HepG2 (cell line): ENCODE results near the gene LY6G5B. TPM values are rescaled to one million over a fixed set of nuclear protein-coding genes. Genes with fewer than 3 reads are reported as not detected.
A peak's percentile ranks its signal among the peaks of the same experiment; 100 is the strongest.

Experiments used
- ARNTL ChIP-seq: sonication (generic); formaldehyde crosslinking; IDR thresholded peaks from 2 replicates; pipeline ENCODE4 v1.4.0; 2020; ENCODE audit warnings: mild to moderate bottlenecking, missing genetic modification reagents
- ATF2 ChIP-seq: sonication (generic); formaldehyde crosslinking; IDR thresholded peaks from 2 replicates; pipeline ENCODE4 v1.4.0; 2020; ENCODE audit warnings: missing genetic modification reagents
- ATF5 ChIP-seq: sonication (generic); formaldehyde crosslinking; IDR thresholded peaks from 2 replicates; pipeline ENCODE4 v1.4.0; 2020; ENCODE audit warnings: mild to moderate bottlenecking, low read depth, missing genetic modification reagents
- CBX5 ChIP-seq: sonication (generic); formaldehyde crosslinking; IDR thresholded peaks from 2 replicates; pipeline ENCODE4 v1.4.0; 2020; ENCODE audit warnings: missing genetic modification reagents, borderline replicate concordance
- ETS1 ChIP-seq: sonication (generic); formaldehyde crosslinking; IDR thresholded peaks from 2 replicates; pipeline ENCODE4 v1.4.0; 2020; ENCODE audit warnings: missing genetic modification reagents
- GMEB1 ChIP-seq: sonication (generic); formaldehyde crosslinking; IDR thresholded peaks from 2 replicates; pipeline ENCODE4 v1.5.1; 2020; ENCODE audit warnings: missing genetic modification reagents, mild to moderate bottlenecking, borderline replicate concordance
- HOXA5 ChIP-seq: sonication (generic); formaldehyde crosslinking; IDR thresholded peaks from 2 replicates; pipeline ENCODE4 v1.4.0; 2020; ENCODE audit warnings: missing genetic modification reagents
- NCOA2 ChIP-seq: sonication (generic); formaldehyde crosslinking; IDR thresholded peaks from 2 replicates; pipeline ENCODE4 v1.8.0; 2022; ENCODE audit warnings: inconsistent platforms
- NFYB ChIP-seq: sonication (generic); formaldehyde crosslinking; IDR thresholded peaks from 2 replicates; pipeline ENCODE4 v1.4.0; 2020; ENCODE audit warnings: missing genetic modification reagents
- REPIN1 ChIP-seq: sonication (generic); formaldehyde crosslinking; IDR thresholded peaks from 2 replicates; pipeline ENCODE4 v1.8.0; 2022; ENCODE audit warnings: missing genetic modification reagents, low read depth, mild to moderate bottlenecking, borderline replicate concordance
- RXRB ChIP-seq: IDR thresholded peaks from 2 replicates; pipeline ENCODE4 v1.6.1; 2016; ENCODE audit warnings: borderline replicate concordance, missing genetic modification reagents, missing compliant biosample characterization
- SATB2 ChIP-seq: sonication (generic); formaldehyde crosslinking; IDR thresholded peaks from 2 replicates; pipeline ENCODE4 v1.5.0; 2020; ENCODE audit warnings: missing genetic modification reagents
- SMC3 ChIP-seq: IDR thresholded peaks from 2 replicates; pipeline ENCODE4 v1.6.1; 2011; ENCODE audit warnings: low read length, improper control_type of control experiment
- ZNF12 ChIP-seq: sonication (generic); formaldehyde crosslinking; IDR thresholded peaks from 2 replicates; pipeline ENCODE4 v1.5.0; 2020; ENCODE audit warnings: missing genetic modification reagents
- ZNF414 ChIP-seq: sonication (generic); formaldehyde crosslinking; IDR thresholded peaks from 2 replicates; pipeline ENCODE4 v1.5.0; 2020; ENCODE audit warnings: missing genetic modification reagents
- ZNF687 ChIP-seq: sonication (generic); formaldehyde crosslinking; IDR thresholded peaks from 2 replicates; pipeline ENCODE4 v1.5.1; 2020; ENCODE audit warnings: mild to moderate bottlenecking, missing genetic modification reagents, moderate library complexity
- ZNF773 ChIP-seq: sonication (generic); formaldehyde crosslinking; IDR thresholded peaks from 2 replicates; pipeline ENCODE4 v1.4.0; 2020; ENCODE audit warnings: missing genetic modification reagents, borderline replicate concordance
- ZSCAN31 ChIP-seq: sonication (generic); formaldehyde crosslinking; IDR thresholded peaks from 2 replicates; pipeline ENCODE4 v1.5.0; 2020; ENCODE audit warnings: low read depth, mild to moderate bottlenecking, missing genetic modification reagents
- polyA plus RNA-seq, 8 experiments: library from polyadenylated mRNA; depleted of rRNA in 3 of 8; stranded (reverse) in 7 of 8; unstranded in 1 of 8; fragments of >200 nt; fragmentation: Illumina TruSeq in 4 of 8; extraction: Trizol in 4 of 8; gene quantifications; 2 replicates each; pipeline versions ENCODE4 v1.2.1 to v1.2.3, GENCODE V29; 2011 to 2016; ENCODE audit warnings: low read depth in 4 of 8, missing spikeins in 1 of 8, mixed read lengths in 1 of 8; ENCODE audit not compliant: insufficient read depth in 1 of 8
- total RNA-seq, 5 experiments: library from RNA; depleted of rRNA; stranded (reverse); fragments of >200 nt; fragmentation: Illumina TruSeq; extraction: Trizol; gene quantifications; 2 replicates each; pipeline ENCODE4 v1.2.3, GENCODE V29; 2016; ENCODE audit warnings: low read depth in 1 of 5

The LY6G5B gene
- total and polyA plus RNA-seq, 2 of the 13 experiments (the other 11 are each of a cell fraction or from before 2014, with no cell fraction given) = 7.8 to 15.7 TPM

GRCh38 chr6:31655349-31656237 is 14.2 kb upstream of the LY6G5B start, which contains the start of gene APOM (continued):
- TF ChIP-seq ZNF773 (CRISPR knock-in tag) = no peak
- TF ChIP-seq GMEB1 = peak; percentile 78; the same call in 1 of the 2 replicates
- peak; percentile 75; the same call in 1 of the 2 replicates for TF ChIP-seq ZNF414 (CRISPR knock-in tag)
- TF ChIP-seq ATF5 (CRISPR knock-in tag) = no peak
- TF ChIP-seq RXRB = peak; percentile 96
- TF ChIP-seq CBX5 = peak; percentile 89; the same call in 1 of the 2 replicates
- peak; percentile 38 for TF ChIP-seq SMC3
- peak; percentile 71; the same call in 1 of the 2 replicates for TF ChIP-seq ARNTL
- peak; percentile 87; the same call in 1 of the 2 replicates for TF ChIP-seq SATB2 (CRISPR knock-in tag)
- peak; percentile 93 for TF ChIP-seq NCOA2 (CRISPR knock-in tag)
- peak; percentile 57; the same call in 1 of the 2 replicates for TF ChIP-seq ETS1 (CRISPR knock-in tag)
- peak; percentile 97 for TF ChIP-seq ZSCAN31
- no peak; the same call in 1 of the 2 replicates for TF ChIP-seq ZNF687 (CRISPR knock-in tag)
- TF ChIP-seq REPIN1 = peak; percentile 96
- TF ChIP-seq NFYB (CRISPR knock-in tag) = no peak; the same call in 1 of the 2 replicates
- 0 out of 2 replicates have a peak, but pooled peaks have one; percentile 80 for TF ChIP-seq ZNF12 (CRISPR knock-in tag)
- peak; percentile 77 for TF ChIP-seq ATF2 (CRISPR knock-in tag)
- peak; percentile 69; the same call in 1 of the 2 replicates for TF ChIP-seq HOXA5 (CRISPR knock-in tag)
